Neural progenitor cell (in vitro differentiated cells): Measurements from ENCODE around the gene XRN1.

Experiments
- EZH2 ChIP-seq: fragments of 200-600 bp; sonication (generic); IDR thresholded peaks from 2 replicates; pipeline ENCODE4 v1.6.1; 2017; ENCODE audit warnings: antibody characterized with exemption, mild to moderate bottlenecking, moderate library complexity
- EZH2phosphoT487 ChIP-seq: fragments of 200-600 bp; sonication (generic); IDR thresholded peaks from 2 replicates; pipeline ENCODE4 v1.6.1; 2017; ENCODE audit warnings: antibody characterized with exemption
- TF ChIP-seq, protein P1 (sequence below): fragments of 200-600 bp; sonication (generic); IDR thresholded peaks from 2 replicates; pipeline ENCODE4 v1.5.1; 2017; ENCODE audit warnings: antibody characterized with exemption, mild to moderate bottlenecking

DNA sequence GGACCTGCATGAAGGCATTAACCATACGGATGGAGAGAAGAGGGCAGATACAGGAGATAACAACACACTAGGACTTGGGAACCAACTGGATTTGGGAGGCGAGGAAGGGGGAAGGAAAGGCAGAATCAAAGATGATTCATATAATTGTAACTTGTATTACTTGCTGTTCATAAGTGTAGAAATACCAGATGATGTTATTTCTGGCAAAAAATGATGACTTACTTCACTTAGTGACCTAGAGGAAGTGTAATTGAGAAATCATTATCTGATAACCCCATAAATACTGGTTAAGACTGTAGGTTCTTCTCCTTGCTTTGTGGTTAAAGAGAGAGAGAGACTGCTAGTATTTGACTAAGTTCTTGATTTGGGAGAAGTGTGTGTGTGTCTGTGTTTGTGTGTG, 172.0 kb downstream of the XRN1 start:
- TF ChIP-seq, protein P1, sequence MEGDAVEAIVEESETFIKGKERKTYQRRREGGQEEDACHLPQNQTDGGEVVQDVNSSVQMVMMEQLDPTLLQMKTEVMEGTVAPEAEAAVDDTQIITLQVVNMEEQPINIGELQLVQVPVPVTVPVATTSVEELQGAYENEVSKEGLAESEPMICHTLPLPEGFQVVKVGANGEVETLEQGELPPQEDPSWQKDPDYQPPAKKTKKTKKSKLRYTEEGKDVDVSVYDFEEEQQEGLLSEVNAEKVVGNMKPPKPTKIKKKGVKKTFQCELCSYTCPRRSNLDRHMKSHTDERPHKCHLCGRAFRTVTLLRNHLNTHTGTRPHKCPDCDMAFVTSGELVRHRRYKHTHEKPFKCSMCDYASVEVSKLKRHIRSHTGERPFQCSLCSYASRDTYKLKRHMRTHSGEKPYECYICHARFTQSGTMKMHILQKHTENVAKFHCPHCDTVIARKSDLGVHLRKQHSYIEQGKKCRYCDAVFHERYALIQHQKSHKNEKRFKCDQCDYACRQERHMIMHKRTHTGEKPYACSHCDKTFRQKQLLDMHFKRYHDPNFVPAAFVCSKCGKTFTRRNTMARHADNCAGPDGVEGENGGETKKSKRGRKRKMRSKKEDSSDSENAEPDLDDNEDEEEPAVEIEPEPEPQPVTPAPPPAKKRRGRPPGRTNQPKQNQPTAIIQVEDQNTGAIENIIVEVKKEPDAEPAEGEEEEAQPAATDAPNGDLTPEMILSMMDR, result no peak
- TF ChIP-seq EZH2phosphoT487 (no peak), EZH2 (no peak)
